Gastrocnemius medialis (tissue), 4 donors: Measurements from ENCODE around the gene RIMBP3B.
"Not testable (repeated sequence)": the region's sequence is repeated elsewhere in the genome, so short reads cannot be mapped to it uniquely, and the experiment has no call there.

Experiments
- POLR2A ChIP-seq, 2 donors: fragments of 450-650 bp; IDR thresholded peaks; one replicate each; pipeline ENCODE4 v1.6.1; 2017; ENCODE audit warnings: antibody characterized with exemption in 2 of 2, mild to moderate bottlenecking in 2 of 2, moderate library complexity in 2 of 2
- TF ChIP-seq, protein P1 (sequence below), 5 experiments: fragments of 450-650 bp in 3 of 5; fragments of 200-600 bp in 2 of 5; sonication (generic) in 2 of 5; IDR thresholded peaks in 4 of 5; conservative IDR thresholded peaks in 1 of 5; 1 replicate in 4 of 5; 2 replicates in 1 of 5; pipeline ENCODE4 v1.5.1; 2016 to 2019; ENCODE audit warnings: antibody characterized with exemption in 5 of 5, mild to moderate bottlenecking in 3 of 5, moderate library complexity in 3 of 5

DNA sequence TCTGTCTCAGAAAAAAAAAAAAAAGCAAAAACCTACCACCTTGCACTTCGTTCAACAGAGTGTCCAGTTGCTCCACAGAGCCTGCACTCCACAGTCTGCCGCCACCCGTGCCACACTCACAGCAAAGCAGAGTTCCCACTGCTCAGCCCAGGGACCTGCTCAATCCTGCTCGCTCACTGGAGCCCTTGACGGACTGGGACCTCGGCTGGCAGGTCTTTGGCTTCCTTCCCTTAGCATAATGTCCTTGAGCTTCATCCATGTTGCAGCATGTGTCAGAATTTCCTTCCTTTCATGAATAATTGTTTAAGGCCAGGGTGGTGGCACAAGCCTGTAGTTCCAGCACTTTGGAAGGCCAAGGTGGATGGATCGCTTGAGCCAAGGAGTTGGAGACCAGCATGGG is 11.1 kb downstream of the RIMBP3B start:
- TF ChIP-seq, protein P1, sequence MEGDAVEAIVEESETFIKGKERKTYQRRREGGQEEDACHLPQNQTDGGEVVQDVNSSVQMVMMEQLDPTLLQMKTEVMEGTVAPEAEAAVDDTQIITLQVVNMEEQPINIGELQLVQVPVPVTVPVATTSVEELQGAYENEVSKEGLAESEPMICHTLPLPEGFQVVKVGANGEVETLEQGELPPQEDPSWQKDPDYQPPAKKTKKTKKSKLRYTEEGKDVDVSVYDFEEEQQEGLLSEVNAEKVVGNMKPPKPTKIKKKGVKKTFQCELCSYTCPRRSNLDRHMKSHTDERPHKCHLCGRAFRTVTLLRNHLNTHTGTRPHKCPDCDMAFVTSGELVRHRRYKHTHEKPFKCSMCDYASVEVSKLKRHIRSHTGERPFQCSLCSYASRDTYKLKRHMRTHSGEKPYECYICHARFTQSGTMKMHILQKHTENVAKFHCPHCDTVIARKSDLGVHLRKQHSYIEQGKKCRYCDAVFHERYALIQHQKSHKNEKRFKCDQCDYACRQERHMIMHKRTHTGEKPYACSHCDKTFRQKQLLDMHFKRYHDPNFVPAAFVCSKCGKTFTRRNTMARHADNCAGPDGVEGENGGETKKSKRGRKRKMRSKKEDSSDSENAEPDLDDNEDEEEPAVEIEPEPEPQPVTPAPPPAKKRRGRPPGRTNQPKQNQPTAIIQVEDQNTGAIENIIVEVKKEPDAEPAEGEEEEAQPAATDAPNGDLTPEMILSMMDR (IDR thresholded peaks at IDR 0.05 in 4 of 5, conservative IDR thresholded peaks at IDR 0.05 in 1 of 5), result not testable (repeated sequence)
- not testable (repeated sequence) for TF ChIP-seq POLR2A (IDR thresholded peaks at IDR 0.05)
